ENCODE data around the gene NPFFR2.

DNA sequence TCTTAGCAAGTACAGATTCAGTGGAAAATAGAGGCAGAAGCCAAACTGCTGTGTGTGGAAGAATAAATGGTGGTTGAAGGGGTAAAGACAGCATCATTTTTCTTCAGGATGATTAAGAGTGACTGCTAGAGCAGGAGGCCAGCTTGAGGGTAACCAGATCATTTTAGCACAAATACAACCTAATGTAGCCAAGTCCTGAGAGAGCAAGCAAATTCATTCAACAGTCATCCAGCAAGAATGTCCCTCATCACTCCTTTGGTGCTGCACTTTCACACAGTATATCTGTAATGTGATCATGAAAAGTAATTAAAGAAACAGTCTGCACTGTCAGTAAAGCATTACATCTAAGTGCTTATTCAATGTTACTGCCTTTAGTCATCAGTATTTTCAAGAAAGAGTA is 44.8 kb downstream of the NPFFR2 start:
- TF ChIP-seq, protein P1, sequence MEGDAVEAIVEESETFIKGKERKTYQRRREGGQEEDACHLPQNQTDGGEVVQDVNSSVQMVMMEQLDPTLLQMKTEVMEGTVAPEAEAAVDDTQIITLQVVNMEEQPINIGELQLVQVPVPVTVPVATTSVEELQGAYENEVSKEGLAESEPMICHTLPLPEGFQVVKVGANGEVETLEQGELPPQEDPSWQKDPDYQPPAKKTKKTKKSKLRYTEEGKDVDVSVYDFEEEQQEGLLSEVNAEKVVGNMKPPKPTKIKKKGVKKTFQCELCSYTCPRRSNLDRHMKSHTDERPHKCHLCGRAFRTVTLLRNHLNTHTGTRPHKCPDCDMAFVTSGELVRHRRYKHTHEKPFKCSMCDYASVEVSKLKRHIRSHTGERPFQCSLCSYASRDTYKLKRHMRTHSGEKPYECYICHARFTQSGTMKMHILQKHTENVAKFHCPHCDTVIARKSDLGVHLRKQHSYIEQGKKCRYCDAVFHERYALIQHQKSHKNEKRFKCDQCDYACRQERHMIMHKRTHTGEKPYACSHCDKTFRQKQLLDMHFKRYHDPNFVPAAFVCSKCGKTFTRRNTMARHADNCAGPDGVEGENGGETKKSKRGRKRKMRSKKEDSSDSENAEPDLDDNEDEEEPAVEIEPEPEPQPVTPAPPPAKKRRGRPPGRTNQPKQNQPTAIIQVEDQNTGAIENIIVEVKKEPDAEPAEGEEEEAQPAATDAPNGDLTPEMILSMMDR (IDR thresholded peaks at IDR 0.05) = no peak
- TF ChIP-seq POLR2A (IDR thresholded peaks at IDR 0.05) = no peak
